Measurements from ENCODE around the gene MRPL50.

MRPL50 gene

GRCh38 chr9:101381833-101382342 is 16.5 kb downstream of the MRPL50 start:
- DNase-seq (ENCODE audit: insufficient read length, low spot score) (no peak), FAIRE-seq (no peak)
- TF ChIP-seq POU2F2 (IDR thresholded peaks at IDR 0.05; ENCODE audit: low read depth, low read length) (no peak), TAF1 (IDR thresholded peaks at IDR 0.05; ENCODE audit: low read depth, low read length) (no peak), SPI1 (IDR thresholded peaks at IDR 0.05; ENCODE audit: low read depth, low read length) (no peak), POLR2AphosphoS5 (IDR thresholded peaks at IDR 0.05; ENCODE audit: low read depth, low read length) (no peak), PAX5 (IDR thresholded peaks at IDR 0.05; ENCODE audit: insufficient read depth, low read length, severe bottlenecking) (no peak), POLR2A (IDR thresholded peaks at IDR 0.05; ENCODE audit: low read depth, low read length) (no peak)

- FAIRE-seq = no peak
- TF ChIP-seq POLR2A (IDR thresholded peaks at IDR 0.05; ENCODE audit: low read depth, low read length) (no peak), TAF1 (IDR thresholded peaks at IDR 0.05; ENCODE audit: low read depth, low read length) (no peak), PAX5 (IDR thresholded peaks at IDR 0.05; ENCODE audit: insufficient read depth, low read length, severe bottlenecking) (no peak), POU2F2 (IDR thresholded peaks at IDR 0.05; ENCODE audit: low read depth, low read length) (no peak), POLR2AphosphoS5 (IDR thresholded peaks at IDR 0.05; ENCODE audit: low read depth, low read length) (no peak), SPI1 (IDR thresholded peaks at IDR 0.05; ENCODE audit: low read depth, low read length) (no peak)
- no peak for DNase-seq (ENCODE audit: insufficient read length, low spot score)
These were observed 17.3 kb downstream of the MRPL50 start for GRCh38 chr9:101381118-101381517.

GRCh38 chr9:101380295-101380694 is 18.1 kb downstream of the MRPL50 start:
- TF ChIP-seq TAF1 (IDR thresholded peaks at IDR 0.05; ENCODE audit: low read depth, low read length) (no peak), SPI1 (IDR thresholded peaks at IDR 0.05; ENCODE audit: low read depth, low read length) (no peak)
- no peak for DNase-seq (ENCODE audit: insufficient read length, low spot score)
- no peak for FAIRE-seq

DNA sequence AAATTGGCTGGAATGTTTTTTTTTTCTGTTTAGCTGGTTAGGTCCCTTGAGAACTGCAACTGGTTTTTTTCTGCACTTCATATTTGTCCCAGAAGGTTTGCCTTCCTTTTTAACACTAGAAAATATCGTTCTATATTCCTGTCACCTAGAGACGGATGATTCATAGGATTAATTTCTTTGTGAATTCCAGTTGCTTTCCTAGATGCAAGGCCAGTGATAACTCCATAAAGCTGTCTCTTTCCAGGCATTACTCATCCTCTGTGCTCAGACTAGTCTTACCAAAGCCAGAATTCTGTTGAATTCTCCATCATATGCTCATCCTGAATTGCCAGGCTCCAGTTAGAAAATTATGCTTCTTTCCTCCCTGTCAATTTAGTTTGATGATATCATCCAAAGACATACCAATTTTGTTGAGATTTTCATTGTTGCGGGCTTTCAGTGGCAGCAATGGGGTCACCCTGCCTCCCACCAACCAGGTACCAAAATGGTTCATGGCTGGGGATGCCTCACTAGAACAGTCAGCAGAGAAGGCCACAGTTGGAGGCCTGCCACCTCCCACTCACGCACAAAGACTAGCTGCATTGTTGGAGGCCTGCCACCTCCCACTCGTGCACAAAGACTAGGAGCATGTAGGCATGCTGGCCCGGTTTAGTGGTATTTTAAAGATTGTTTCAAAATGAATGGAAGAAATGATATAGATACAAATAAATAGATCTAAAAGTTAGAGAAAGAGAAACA is 22.1 kb downstream of the MRPL50 start:
- DNase-seq (ENCODE audit: insufficient read length, low spot score) = no peak
- no peak for FAIRE-seq
- no peak for TF ChIP-seq PAX5 (IDR thresholded peaks at IDR 0.05; ENCODE audit: insufficient read depth, low read length, severe bottlenecking)
- no peak for TF ChIP-seq POU2F2 (IDR thresholded peaks at IDR 0.05; ENCODE audit: low read depth, low read length)
- no peak for TF ChIP-seq POLR2AphosphoS5 (IDR thresholded peaks at IDR 0.05; ENCODE audit: low read depth, low read length)
- TF ChIP-seq SPI1 (IDR thresholded peaks at IDR 0.05; ENCODE audit: low read depth, low read length) = no peak
- no peak for TF ChIP-seq POLR2A (IDR thresholded peaks at IDR 0.05; ENCODE audit: low read depth, low read length)

- DNase-seq (ENCODE audit: insufficient read length, low spot score) (no peak), FAIRE-seq (no peak)
- TF ChIP-seq POLR2A (IDR thresholded peaks at IDR 0.05; ENCODE audit: low read depth, low read length) (no peak), POU2F2 (IDR thresholded peaks at IDR 0.05; ENCODE audit: low read depth, low read length) (no peak), SPI1 (IDR thresholded peaks at IDR 0.05; ENCODE audit: low read depth, low read length) (no peak), PAX5 (IDR thresholded peaks at IDR 0.05; ENCODE audit: insufficient read depth, low read length, severe bottlenecking) (no peak), TAF1 (IDR thresholded peaks at IDR 0.05; ENCODE audit: low read depth, low read length) (no peak), POLR2AphosphoS5 (IDR thresholded peaks at IDR 0.05; ENCODE audit: low read depth, low read length) (no peak)
These were observed 22.9 kb downstream of the MRPL50 start for GRCh38 chr9:101375546-101375945.

- DNase-seq (ENCODE audit: insufficient read length, low spot score) (no peak), FAIRE-seq (no peak)
- TF ChIP-seq TAF1 (IDR thresholded peaks at IDR 0.05; ENCODE audit: low read depth, low read length) (no peak), POU2F2 (IDR thresholded peaks at IDR 0.05; ENCODE audit: low read depth, low read length) (no peak), PAX5 (IDR thresholded peaks at IDR 0.05; ENCODE audit: insufficient read depth, low read length, severe bottlenecking) (no peak), POLR2AphosphoS5 (IDR thresholded peaks at IDR 0.05; ENCODE audit: low read depth, low read length) (no peak), POLR2A (IDR thresholded peaks at IDR 0.05; ENCODE audit: low read depth, low read length) (no peak), SPI1 (IDR thresholded peaks at IDR 0.05; ENCODE audit: low read depth, low read length) (no peak)
These were observed 25.9 kb downstream of the MRPL50 start for GRCh38 chr9:101372327-101373118.

- DNase-seq (ENCODE audit: insufficient read length, low spot score) = no peak
- TF ChIP-seq POLR2A (IDR thresholded peaks at IDR 0.05; ENCODE audit: low read depth, low read length) (no peak), PAX5 (IDR thresholded peaks at IDR 0.05; ENCODE audit: insufficient read depth, low read length, severe bottlenecking) (no peak), TAF1 (IDR thresholded peaks at IDR 0.05; ENCODE audit: low read depth, low read length) (no peak), POU2F2 (IDR thresholded peaks at IDR 0.05; ENCODE audit: low read depth, low read length) (no peak), POLR2AphosphoS5 (IDR thresholded peaks at IDR 0.05; ENCODE audit: low read depth, low read length) (no peak), SPI1 (IDR thresholded peaks at IDR 0.05; ENCODE audit: low read depth, low read length) (no peak)
- FAIRE-seq = no peak
These were observed 26.6 kb downstream of the MRPL50 start for GRCh38 chr9:101371813-101372212.

DNA sequence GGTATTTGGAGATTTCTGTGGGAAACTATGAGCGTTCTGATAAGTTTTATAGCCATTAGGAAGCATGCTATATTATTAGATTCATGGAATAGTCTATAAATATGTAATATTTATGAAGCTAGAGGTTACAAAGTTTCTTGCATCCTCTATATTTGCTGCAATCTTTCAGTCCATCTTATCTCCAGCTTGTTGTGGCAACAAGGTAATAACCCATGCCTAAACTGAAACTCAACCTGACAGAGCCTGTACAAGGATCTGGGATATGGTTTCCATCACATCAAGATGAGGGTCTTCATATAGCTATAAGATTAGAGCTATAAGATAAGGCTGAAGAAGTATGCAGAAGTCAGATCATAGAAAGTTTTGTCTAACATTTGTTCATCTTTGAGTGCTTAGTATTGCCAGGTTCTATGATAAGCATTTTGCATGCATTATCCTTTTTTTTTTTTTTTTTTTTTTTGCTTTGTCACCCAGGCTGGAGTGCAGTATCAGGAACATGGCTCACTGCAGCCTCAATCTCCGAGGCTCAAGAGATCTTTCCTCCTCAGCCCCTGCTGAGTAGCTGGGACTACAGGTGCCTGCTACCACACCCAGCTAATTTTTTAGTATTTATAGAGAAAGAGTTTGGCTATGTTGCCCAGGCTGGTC is 28.4 kb downstream of the MRPL50 start:
- DNase-seq (ENCODE audit: insufficient read length, low spot score) = no peak
- no peak for TF ChIP-seq SPI1 (IDR thresholded peaks at IDR 0.05; ENCODE audit: low read depth, low read length)
- TF ChIP-seq POLR2A (IDR thresholded peaks at IDR 0.05; ENCODE audit: low read depth, low read length) = no peak
- TF ChIP-seq PAX5 (IDR thresholded peaks at IDR 0.05; ENCODE audit: insufficient read depth, low read length, severe bottlenecking) = no peak
- TF ChIP-seq TAF1 (IDR thresholded peaks at IDR 0.05; ENCODE audit: low read depth, low read length) = no peak
- no peak for TF ChIP-seq POLR2AphosphoS5 (IDR thresholded peaks at IDR 0.05; ENCODE audit: low read depth, low read length)
- no peak for TF ChIP-seq POU2F2 (IDR thresholded peaks at IDR 0.05; ENCODE audit: low read depth, low read length)
- FAIRE-seq = no peak

- DNase-seq (ENCODE audit: insufficient read length, low spot score) = no peak
- TF ChIP-seq TAF1 (IDR thresholded peaks at IDR 0.05; ENCODE audit: low read depth, low read length) (no peak), POLR2AphosphoS5 (IDR thresholded peaks at IDR 0.05; ENCODE audit: low read depth, low read length) (no peak), POLR2A (IDR thresholded peaks at IDR 0.05; ENCODE audit: low read depth, low read length) (no peak), POU2F2 (IDR thresholded peaks at IDR 0.05; ENCODE audit: low read depth, low read length) (no peak)
- FAIRE-seq = no peak
These were observed 29.1 kb downstream of the MRPL50 start for GRCh38 chr9:101369286-101369685.

Measured in GM12891 (cell line).